ENCODE data around the gene LGALS7B.

- no peak for TF ChIP-seq POLR2AphosphoS5 (IDR thresholded peaks at IDR 0.05)
- TF ChIP-seq CTCF (IDR thresholded peaks at IDR 0.05) = no peak
- no peak for TF ChIP-seq POLR2A (IDR thresholded peaks at IDR 0.05)
These were observed 4.2 kb downstream of the LGALS7B start for GRCh38 chr19:38793177-38793576.

Measured in prostate gland (tissue), 2 donors.